ENCODE results near the gene MED29. TPM values are rescaled to one million over a fixed set of nuclear protein-coding genes. Genes with fewer than 3 reads are reported as not detected.

Gene MED29
- polyA plus RNA-seq, 1 experiment: 36.6 TPM

- ChIA-PET POLR2A (no interaction called here), CTCF (interaction anchor here (0.6 to 0.9 kb wide), 2 partner anchors 10 to 15 kb away, joined by 3 to 4 read pairs; no protein-coding TSS in a partner anchor)
- H3K36me3 ChIP-seq (ENCODE audit: control insufficient read depth, insufficient read depth, low read length): peaks cover 69% of the 10 kb centered on the region
- H3K27me3 ChIP-seq (ENCODE audit: control insufficient read depth, insufficient read depth, low read length): no peaks in the 10 kb centered on the region
- H3K4me3 ChIP-seq (ENCODE audit: low read depth, low read length): no peak overlapping the region
- TF ChIP-seq CTCF (IDR thresholded peaks at IDR 0.05; ENCODE audit: insufficient read depth, low read depth, low read length): no peak
- DNase-seq (ENCODE audit: low read depth): no peak
Measured at GRCh38 chr19:39382991-39383828, 8.0 kb upstream of the MED29 start.

GRCh38 chr19:39384839-39385568, 6.2 kb upstream of the MED29 start:
- Histone ChIP-seq H3K36me3 (ENCODE audit: control insufficient read depth, insufficient read depth, low read length) (peaks cover 61% of the 10 kb centered on the region), H3K4me3 (ENCODE audit: low read depth, low read length) (no peak overlapping the region), H3K27me3 (ENCODE audit: control insufficient read depth, insufficient read depth, low read length) (no peaks in the 10 kb centered on the region)
- ChIA-PET CTCF (interaction anchor here (1.5 kb wide), 1 partner anchor 13 kb away, joined by 4 read pairs; no protein-coding TSS in a partner anchor), POLR2A (no interaction called here)
- DNase-seq (ENCODE audit: low read depth): no peak
- no peak for TF ChIP-seq CTCF (IDR thresholded peaks at IDR 0.05; ENCODE audit: insufficient read depth, low read depth, low read length)

GRCh38 chr19:39385629-39386411, 5.4 kb upstream of the MED29 start:
- Histone ChIP-seq H3K27me3 (ENCODE audit: control insufficient read depth, insufficient read depth, low read length) (no peaks in the 10 kb centered on the region), H3K36me3 (ENCODE audit: control insufficient read depth, insufficient read depth, low read length) (peaks cover 55% of the 10 kb centered on the region), H3K4me3 (ENCODE audit: low read depth, low read length) (no peak overlapping the region)
- no peak for DNase-seq (ENCODE audit: low read depth)
- no peak for TF ChIP-seq CTCF (IDR thresholded peaks at IDR 0.05; ENCODE audit: insufficient read depth, low read depth, low read length)
- ChIA-PET POLR2A (no interaction called here), CTCF (interaction anchor here (1.5 kb wide), 1 partner anchor 12 kb away, joined by 4 read pairs; no protein-coding TSS in a partner anchor)

- DNase-seq (ENCODE audit: low read depth): no peak
- no peak overlapping the region for H3K4me3 ChIP-seq (ENCODE audit: low read depth, low read length)
- POLR2A ChIA-PET: no interaction called here
- no peak for TF ChIP-seq CTCF (IDR thresholded peaks at IDR 0.05; ENCODE audit: insufficient read depth, low read depth, low read length)
- peaks cover 48% of the 10 kb centered on the region for H3K36me3 ChIP-seq (ENCODE audit: control insufficient read depth, insufficient read depth, low read length)
- no peaks in the 10 kb centered on the region for H3K27me3 ChIP-seq (ENCODE audit: control insufficient read depth, insufficient read depth, low read length)
- CTCF ChIA-PET: interaction anchor here (1.5 kb wide), 1 partner anchor 12 kb away, joined by 4 read pairs; no protein-coding TSS in a partner anchor
Measured at GRCh38 chr19:39386557-39386956, 4.6 kb upstream of the MED29 start.

All from BJ (cell line).